Left renal pelvis (tissue), 4 donors: ENCODE results near the gene DUSP2. TPM values are rescaled to one million over a fixed set of nuclear protein-coding genes. Genes with fewer than 3 reads are reported as not detected.

ENCODE experiments used
- DNase-seq, 4 donors: peaks; one replicate each; pipeline ENCODE4 v3.0.0-alpha.2; 2013; ENCODE audit warnings: low read depth in 4 of 4, low spot score in 3 of 4
- polyA plus RNA-seq, 4 donors: library from polyadenylated mRNA; unstranded; fragments of 120-200 nt; gene quantifications; one replicate each; pipeline ENCODE4 v1.2.1, GENCODE V29; 2013; ENCODE audit not compliant: insufficient read length in 4 of 4

The DUSP2 gene
- polyA plus RNA-seq, 4 donors, result 2.7 to 9.6 (median 6.0) TPM

- no peak for DNase-seq
These were observed 10.1 kb downstream of the DUSP2 start for GRCh38 chr2:96135171-96135570.

GRCh38 chr2:96134421-96134820 is 10.8 kb downstream of the DUSP2 start:
- no peak for DNase-seq

- DNase-seq, result no peak
These were observed 13.2 kb downstream of the DUSP2 start for GRCh38 chr2:96131813-96132745.

- no peak for DNase-seq
These were observed 14.0 kb downstream of the DUSP2 start for GRCh38 chr2:96131152-96131812.

GRCh38 chr2:96130483-96130882 is 14.8 kb downstream of the DUSP2 start:
- DNase-seq, result no peak

- DNase-seq, result no peak
These were observed 15.6 kb downstream of the DUSP2 start for GRCh38 chr2:96129528-96130120.

GRCh38 chr2:96128456-96128855 is 16.8 kb downstream of the DUSP2 start:
- DNase-seq, result no peak

GRCh38 chr2:96124406-96125265 is 20.6 kb downstream of the DUSP2 start:
- DNase-seq, result no peak

GRCh38 chr2:96123936-96124335 is 21.3 kb downstream of the DUSP2 start:
- DNase-seq, result no peak

GRCh38 chr2:96123290-96123689 is 21.9 kb downstream of the DUSP2 start:
- DNase-seq, result no peak

- no peak for DNase-seq
These were observed 22.8 kb downstream of the DUSP2 start for GRCh38 chr2:96122391-96122790.

GRCh38 chr2:96121414-96121813 is 23.8 kb downstream of the DUSP2 start:
- no peak for DNase-seq

- DNase-seq, result no peak
These were observed 24.2 kb downstream of the DUSP2 start for GRCh38 chr2:96120991-96121390.

- DNase-seq, result no peak
These were observed 25.0 kb downstream of the DUSP2 start for GRCh38 chr2:96120091-96120720.

GRCh38 chr2:96119389-96119751 is 25.9 kb downstream of the DUSP2 start:
- no peak for DNase-seq

GRCh38 chr2:96118698-96119388 is 26.4 kb downstream of the DUSP2 start:
- DNase-seq, result no peak

GRCh38 chr2:96117701-96118588 is 27.3 kb downstream of the DUSP2 start:
- no peak for DNase-seq

- no peak for DNase-seq
These were observed 28.2 kb downstream of the DUSP2 start for GRCh38 chr2:96116879-96117533.
